HG03095 (cell line): ENCODE data around the gene DLG2.

ENCODE experiments used
- ATAC-seq: cut with Tn5 transposase; IDR thresholded peaks from one replicate; pipeline ENCODE4 v1.9.1; 2021; ENCODE audit warnings: moderate library complexity; ENCODE audit not compliant: unreplicated experiment

Gene DLG2

GRCh38 chr11:84420271-84420670 lies 1206.9 kb downstream of the DLG2 start:
- no peak for ATAC-seq

GRCh38 chr11:84419616-84420015 lies 1207.5 kb downstream of the DLG2 start:
- ATAC-seq: no peak

- no peak for ATAC-seq
These were observed 1212.2 kb downstream of the DLG2 start for GRCh38 chr11:84414920-84415319.

GRCh38 chr11:84413549-84413948 lies 1213.6 kb downstream of the DLG2 start:
- ATAC-seq: no peak

GRCh38 chr11:84412862-84413261 lies 1214.3 kb downstream of the DLG2 start:
- no peak for ATAC-seq

DNA sequence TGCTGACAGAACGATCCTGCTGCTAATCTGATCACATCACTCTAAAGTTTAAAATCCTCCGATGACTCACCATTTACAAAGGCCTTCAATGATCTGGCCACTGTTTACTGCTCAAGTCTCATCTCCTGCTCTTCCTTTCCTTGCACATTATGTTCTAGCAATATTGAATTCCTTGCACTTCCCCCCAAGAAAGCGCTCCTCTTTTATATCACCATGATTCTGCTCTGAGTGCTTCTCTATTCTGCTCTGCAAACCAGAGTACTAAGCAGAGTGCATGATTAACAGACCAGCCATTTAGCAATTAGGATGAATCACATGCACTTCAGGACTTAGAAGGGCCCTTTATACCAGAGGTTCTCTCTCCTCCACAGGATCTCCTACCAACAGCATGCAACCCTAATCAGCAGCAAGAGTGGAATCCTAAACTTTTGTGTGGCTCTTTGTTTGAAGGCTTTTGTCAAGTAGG lies 1218.2 kb downstream of the DLG2 start:
- ATAC-seq: no peak

DNA sequence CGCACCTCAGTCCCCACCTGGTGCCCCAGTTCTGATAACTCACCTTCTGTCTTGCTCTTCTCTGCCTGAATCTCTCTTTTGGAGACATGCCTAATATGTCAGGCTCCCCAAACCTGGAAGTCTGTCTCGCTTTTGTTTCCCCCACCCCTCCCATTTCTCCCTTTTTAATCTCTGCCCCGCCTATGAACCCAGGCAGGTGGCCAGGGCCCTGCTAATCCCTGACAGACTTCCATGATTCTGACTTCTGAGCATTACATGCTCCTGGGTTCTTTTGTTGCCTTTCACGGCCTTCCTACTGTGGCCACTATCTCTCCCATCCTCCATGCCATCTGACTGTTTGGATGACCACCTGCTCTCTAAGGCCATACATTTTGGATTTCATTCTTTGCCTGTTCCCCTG lies 1220.1 kb downstream of the DLG2 start:
- no peak for ATAC-seq

DNA sequence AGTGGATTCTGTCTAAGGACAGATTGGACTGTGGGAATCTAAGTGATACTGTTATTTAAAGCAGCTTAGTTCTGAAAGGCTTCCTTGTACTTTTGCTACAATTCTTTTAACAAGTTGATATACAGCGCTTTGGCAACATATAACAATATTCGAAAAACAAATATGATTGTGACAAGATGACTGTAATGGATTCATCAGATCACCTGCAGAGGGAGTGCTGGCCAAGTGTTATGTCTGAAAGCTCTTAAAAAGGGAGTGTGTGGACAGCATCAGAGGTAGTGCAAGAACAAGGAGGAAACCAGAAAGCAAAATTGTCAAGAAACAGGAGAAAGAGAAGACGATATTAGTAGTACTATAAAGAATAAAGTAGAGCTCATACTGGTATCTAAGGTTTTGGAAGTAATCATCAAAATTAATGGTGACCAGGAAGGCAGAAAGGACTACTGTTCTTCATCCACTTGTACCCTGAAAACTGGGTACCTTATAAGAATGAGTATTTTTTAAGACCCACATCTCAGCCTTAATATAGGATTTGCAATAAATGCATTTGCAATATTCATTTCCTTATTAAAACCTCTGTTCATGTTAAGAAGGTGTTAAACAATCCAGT lies 1229.0 kb downstream of the DLG2 start:
- ATAC-seq: no peak

DNA sequence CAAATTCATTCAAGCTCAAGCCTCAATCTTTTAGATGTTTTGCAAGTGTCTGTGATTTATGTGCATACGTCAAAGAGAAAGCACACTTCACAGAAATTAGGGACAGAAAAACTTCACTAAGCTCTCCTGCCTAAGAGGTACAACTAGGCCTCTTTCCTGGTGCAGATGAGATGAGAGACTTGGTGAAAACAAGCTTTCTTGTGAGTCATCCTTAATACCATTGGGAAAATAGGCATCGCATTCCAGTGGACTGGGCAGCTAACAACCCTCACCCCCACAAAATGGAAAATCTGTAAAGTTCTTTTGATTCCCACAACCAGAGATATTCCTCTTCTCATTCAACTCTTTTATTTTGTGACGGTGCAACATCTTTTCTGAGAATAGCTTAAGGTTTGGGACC lies 1230.6 kb downstream of the DLG2 start:
- ATAC-seq: no peak

DNA sequence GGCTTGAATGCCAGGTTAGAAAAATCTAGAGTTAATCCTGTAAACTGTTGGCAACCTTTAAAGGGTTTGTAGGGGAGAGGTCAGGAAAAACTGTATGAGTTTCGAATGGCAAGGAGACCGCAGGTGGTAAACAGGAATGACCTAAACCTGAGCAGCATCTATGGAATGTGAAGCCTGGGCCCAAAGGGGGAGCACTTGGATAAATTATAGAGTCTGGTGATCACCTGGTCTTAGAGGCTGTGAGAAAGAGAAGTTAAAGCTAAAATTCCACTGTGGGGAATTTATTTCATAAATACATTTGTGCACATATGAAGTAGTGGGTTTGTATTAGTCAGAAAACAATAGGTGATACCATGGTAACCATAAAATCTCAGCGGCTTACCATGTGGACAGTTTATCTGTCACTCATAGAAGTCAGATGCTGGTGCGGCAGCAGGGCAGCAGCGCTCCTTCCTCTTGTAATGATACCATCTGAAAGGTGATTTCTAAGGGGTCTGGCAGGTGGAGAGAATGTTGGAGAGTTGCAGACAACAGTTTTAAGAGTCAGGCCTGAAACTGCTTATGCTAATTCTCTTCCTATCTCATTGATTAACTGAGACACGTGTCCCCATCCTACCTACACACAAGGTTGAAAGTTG lies 1236.6 kb downstream of the DLG2 start:
- ATAC-seq: no peak

GRCh38 chr11:84389696-84390095 lies 1237.4 kb downstream of the DLG2 start:
- no peak for ATAC-seq

- no peak for ATAC-seq
These were observed 1242.4 kb downstream of the DLG2 start for GRCh38 chr11:84384731-84385130.

DNA sequence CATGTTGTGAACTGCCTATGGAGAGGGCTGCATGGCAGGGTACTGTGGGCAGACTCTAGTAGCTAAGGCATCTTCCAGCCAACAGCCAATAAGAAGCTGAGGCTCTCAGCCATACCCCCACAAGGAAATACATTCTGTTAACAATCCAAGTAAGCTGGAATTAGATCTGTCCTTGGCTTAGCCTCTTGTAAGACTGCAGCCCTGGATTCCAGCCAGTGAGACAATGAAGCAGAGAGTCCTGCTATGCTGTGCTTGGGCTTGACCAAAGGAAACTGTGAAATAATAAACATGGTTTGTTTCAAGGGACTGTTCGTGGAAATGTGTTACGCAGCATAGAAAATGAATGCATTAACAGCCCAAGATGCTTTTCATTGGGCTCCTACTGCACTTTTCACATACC lies 1243.6 kb downstream of the DLG2 start:
- ATAC-seq: no peak

DNA sequence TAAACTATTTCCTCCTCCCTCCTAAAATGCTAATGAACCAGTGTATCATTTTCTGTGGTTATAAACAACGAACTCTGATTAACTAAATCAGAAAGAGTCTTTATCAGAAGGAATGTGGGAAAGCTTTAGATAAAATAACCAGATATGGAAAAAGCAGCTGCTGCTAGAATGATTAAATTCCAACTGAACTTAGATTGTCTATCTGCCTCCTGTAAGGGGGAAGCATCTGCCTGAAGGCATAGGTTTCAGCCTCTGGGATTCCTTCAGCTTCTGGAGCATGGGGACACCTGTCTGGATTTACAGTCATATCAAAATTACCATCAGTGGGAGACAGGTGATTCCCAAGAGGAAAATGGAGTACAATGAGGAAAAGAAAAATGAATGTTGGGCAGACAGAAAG lies 1245.5 kb downstream of the DLG2 start:
- no peak for ATAC-seq

DNA sequence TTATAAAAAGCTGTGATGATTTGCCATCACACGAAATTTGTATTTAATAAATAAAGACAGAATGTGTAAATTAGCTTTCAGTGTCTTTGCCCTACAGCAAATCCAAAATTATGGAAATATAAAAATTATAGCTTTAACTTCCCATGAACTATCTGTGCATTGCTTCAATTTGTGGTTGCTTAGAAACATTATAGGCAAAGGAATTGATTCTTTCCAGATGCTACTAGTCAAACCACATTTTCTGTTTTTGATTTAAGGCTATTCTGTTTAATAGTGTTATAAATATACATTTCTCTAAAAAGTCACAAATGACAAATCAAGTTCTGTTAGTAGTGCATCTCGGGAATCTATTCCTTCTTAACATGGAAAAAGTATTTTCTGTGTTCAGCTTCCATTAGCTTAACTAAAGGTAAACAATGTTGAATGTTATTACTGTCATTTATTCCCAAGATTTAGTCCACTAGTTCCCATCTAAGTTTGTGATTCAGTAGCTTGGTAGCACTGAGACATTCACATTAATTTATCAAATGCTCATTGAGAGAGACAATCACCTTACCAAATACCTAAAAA lies 1254.7 kb downstream of the DLG2 start:
- ATAC-seq: no peak

DNA sequence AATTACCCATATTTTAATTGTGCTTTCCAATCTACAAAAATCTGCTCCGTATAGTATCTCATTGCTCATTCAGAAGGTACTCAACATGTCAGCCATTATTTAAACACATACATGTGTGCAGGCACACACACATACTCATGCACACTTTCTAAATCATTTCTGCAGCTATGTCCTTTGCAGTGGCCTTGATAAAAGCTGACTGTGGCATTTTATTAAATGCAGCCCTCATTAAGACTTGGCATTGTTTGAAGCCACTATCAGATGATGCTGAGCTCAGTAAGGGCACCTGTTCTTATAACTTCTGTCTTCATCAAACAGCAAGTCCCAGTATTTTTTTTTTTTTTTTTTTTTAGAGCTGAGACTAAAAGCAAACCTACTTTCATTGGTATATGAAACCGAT lies 1269.1 kb downstream of the DLG2 start:
- ATAC-seq: no peak

DNA sequence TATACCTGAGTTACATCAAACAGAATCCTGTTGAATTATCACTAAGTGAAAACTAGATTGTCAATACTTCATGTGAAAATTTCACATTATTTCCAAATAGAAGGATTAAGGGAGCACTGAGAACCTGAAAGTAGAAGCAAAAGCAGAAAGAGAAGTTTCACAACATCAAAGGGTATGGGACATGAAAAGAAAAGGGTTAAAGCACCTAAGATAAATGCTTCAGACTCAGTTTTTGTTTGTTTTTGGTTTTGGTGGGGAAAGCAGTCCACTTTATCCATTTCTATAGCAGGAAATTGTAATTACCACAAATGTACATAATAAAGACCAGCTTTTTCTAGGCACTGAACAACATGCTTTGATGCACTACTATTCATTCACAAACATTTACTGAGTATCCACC lies 1271.2 kb downstream of the DLG2 start:
- ATAC-seq: no peak

GRCh38 chr11:84345597-84345996 lies 1281.5 kb downstream of the DLG2 start:
- no peak for ATAC-seq

- ATAC-seq: no peak
These were observed 1282.1 kb downstream of the DLG2 start for GRCh38 chr11:84345027-84345426.

DNA sequence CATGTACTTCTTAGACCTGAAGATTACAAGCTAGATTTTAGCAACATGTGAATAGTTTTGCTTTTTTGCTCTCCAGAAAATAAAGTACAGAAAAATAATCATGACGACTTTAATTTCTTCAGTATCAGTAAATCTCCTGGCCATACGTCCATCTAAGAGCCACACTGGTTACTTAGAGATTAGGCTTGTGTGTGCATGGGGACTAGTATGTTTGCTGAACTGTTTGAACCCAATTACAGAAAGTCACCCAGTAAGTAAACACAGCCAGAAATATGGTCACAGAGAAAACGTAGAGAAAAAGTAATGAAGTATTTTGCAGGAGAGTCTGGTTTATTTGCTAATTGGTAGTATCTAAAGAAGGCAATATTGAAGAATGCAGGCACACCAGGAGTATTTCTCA lies 1287.3 kb downstream of the DLG2 start:
- ATAC-seq: no peak

DNA sequence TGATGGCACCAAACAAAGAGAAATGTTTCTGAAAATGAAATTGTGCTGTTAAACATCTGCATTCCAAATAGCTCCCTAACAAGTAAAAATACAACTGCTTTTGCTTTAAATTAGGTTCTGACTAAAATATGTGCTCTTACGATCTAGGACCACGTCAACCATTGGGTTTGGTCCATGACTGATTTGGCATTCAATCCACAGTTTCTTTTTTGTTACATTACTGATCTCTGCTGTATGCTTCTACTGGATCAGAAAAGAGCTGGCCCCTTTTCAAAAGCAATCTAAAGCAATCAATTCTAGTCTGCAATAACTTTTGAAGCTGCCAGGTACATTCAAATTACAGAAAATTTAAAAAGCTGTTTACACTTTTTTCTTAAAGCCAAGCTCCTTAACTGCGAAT lies 1293.9 kb downstream of the DLG2 start:
- no peak for ATAC-seq

- no peak for ATAC-seq
These were observed 1304.9 kb downstream of the DLG2 start for GRCh38 chr11:84322211-84322610.

DNA sequence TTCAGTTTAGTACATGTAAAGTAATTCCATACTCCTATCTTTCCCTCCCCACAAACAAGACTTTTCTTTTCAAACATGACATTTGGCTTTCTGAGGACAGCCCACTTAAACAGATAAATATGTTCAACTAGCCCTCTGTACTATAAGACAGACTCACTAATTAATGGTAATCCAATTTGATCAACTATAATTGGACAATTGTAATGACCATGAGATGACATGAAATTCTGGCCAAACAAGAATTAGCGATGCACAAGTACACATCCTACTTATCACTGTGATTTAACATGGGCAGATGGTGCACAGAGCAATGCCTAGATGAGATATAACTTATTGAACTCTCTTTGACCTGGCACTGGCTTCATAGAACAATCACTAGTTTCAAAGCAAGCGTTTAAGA lies 1307.3 kb downstream of the DLG2 start:
- ATAC-seq: no peak
